Measurements from ENCODE around the gene FUNDC2. TPM values are rescaled to one million over a fixed set of nuclear protein-coding genes. Genes with fewer than 3 reads are reported as not detected.

The FUNDC2 gene
- total RNA-seq, 1 experiment from 2014 or later, result 80.7 TPM

DNA sequence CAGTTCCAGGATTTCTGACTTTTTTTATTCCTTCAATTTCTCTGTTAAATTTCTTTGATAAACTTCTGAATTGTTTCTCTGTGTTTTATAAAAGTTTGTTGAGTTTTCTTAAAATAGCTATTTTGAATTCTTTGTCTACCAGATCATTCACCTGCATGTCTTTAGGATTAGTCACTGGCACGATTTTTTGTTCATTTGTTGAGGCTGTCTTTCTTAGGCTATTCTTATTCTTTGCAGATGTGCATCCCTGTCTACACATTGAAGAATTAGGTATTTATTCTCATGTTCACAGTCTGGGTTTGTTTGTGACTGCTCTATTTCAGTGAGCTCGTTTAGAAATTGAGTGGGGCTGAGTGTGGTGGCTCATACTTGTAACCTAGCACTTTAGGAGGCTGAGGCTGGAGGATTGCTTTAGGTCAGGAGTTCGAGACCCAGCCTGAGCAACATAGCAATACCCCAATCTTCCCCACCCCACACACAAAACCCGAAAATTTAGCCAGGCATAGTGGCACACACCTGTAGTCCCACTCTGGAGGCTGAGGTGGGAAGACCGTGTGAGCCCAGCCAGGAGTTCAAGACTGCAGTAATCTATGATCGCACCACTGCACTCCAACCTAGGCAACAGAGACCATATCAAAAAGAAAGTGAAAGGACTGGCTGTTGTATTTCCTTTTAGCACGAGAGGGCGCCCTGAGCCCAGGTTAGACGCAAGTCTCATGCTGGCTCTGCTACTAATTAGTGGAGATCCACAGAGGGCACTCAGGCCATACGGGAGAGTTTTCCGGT is 46.1 kb upstream of the FUNDC2 start:
- TF ChIP-seq EZH2 (IDR thresholded peaks at IDR 0.05; ENCODE audit: low read length, unreplicated experiment) (no peak), EZH2phosphoT487 (IDR thresholded peaks at IDR 0.05; ENCODE audit: borderline replicate concordance, low read length) (no peak)
- TF ChIP-seq, protein P1, sequence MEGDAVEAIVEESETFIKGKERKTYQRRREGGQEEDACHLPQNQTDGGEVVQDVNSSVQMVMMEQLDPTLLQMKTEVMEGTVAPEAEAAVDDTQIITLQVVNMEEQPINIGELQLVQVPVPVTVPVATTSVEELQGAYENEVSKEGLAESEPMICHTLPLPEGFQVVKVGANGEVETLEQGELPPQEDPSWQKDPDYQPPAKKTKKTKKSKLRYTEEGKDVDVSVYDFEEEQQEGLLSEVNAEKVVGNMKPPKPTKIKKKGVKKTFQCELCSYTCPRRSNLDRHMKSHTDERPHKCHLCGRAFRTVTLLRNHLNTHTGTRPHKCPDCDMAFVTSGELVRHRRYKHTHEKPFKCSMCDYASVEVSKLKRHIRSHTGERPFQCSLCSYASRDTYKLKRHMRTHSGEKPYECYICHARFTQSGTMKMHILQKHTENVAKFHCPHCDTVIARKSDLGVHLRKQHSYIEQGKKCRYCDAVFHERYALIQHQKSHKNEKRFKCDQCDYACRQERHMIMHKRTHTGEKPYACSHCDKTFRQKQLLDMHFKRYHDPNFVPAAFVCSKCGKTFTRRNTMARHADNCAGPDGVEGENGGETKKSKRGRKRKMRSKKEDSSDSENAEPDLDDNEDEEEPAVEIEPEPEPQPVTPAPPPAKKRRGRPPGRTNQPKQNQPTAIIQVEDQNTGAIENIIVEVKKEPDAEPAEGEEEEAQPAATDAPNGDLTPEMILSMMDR (conservative IDR thresholded peaks at IDR 0.05; ENCODE audit: low read depth, low read length), result peak; percentile 84
- ATAC-seq (peak; percentile 94), DNase-seq (peak; percentile 80)
- no peaks in the 10 kb centered on the region for H3K9me3 ChIP-seq (ENCODE audit: low read length)
- H3K9me2 ChIP-seq (replicated peaks; ENCODE audit: low read length), result no peaks in the 10 kb centered on the region
- peak overlapping the region; percentile 60 for H3K4me3 ChIP-seq (ENCODE audit: low read length)
- H3K27ac ChIP-seq (ENCODE audit: low read length), result no peak overlapping the region
- no peaks in the 10 kb centered on the region for H4K20me1 ChIP-seq (ENCODE audit: low read length)
- H3K79me2 ChIP-seq (ENCODE audit: low read length), result no peaks in the 10 kb centered on the region
- peak overlapping the region; percentile 77 for H3K4me2 ChIP-seq (ENCODE audit: low read length)
- BruUV-seq (replicated peaks), result no TSS peak
- no peak overlapping the region for H3K9ac ChIP-seq (ENCODE audit: low read length)
- no peaks in the 10 kb centered on the region for H3F3A ChIP-seq (ENCODE audit: low read length, unreplicated experiment)
- ChIA-PET CTCF (interaction anchor here (0.8 kb wide), 1 partner anchor 63 kb away, joined by 6 read pairs; no protein-coding TSS in a partner anchor), POLR2A (ENCODE audit: unreplicated experiment) (interaction anchor here (0.6 kb wide), 1 partner anchor 90 kb away, joined by 6 read pairs; no protein-coding TSS in a partner anchor)
- H3K4me1 ChIP-seq (ENCODE audit: insufficient read depth, low read length), result peaks cover 6% of the 10 kb centered on the region; the same call in 1 of the 2 replicates
- H3K27me3 ChIP-seq (ENCODE audit: low read length), result no peaks in the 10 kb centered on the region
- H2AFZ ChIP-seq (ENCODE audit: low read length), result peak overlapping the region; percentile 71
- intact Hi-C loops (cut with micrococcal nuclease), result loop anchor here (1.0 to 10.0 kb wide), 5 partner anchors 62 to 194 kb away; no protein-coding TSS in a partner anchor
- no peaks in the 10 kb centered on the region for H3K36me3 ChIP-seq (ENCODE audit: low read depth, low read length)

DNA sequence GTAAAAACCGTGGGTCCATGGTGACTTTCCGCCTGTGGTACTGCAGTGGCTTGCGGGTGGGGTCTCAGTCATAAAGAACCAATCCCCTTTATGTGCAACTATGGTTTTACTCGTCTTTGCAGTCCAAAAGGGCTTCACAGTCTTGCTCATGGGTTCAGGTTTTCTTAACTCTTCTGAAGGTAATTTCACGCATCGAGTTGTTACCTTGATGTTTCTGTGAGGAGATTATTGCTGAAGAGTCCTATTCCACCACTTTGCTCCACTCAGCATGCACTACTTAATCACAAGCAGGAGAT is 45.6 kb upstream of the FUNDC2 start:
- no peak for TF ChIP-seq EZH2phosphoT487 (IDR thresholded peaks at IDR 0.05; ENCODE audit: borderline replicate concordance, low read length)
- no peak for TF ChIP-seq EZH2 (IDR thresholded peaks at IDR 0.05; ENCODE audit: low read length, unreplicated experiment)
- TF ChIP-seq, protein P1 (conservative IDR thresholded peaks at IDR 0.05; ENCODE audit: low read depth, low read length), result no peak
- H3K4me3 ChIP-seq (ENCODE audit: low read length), result peak overlapping the region; percentile 60
- peak overlapping the region; percentile 77 for H3K4me2 ChIP-seq (ENCODE audit: low read length)
- peaks cover 6% of the 10 kb centered on the region; the same call in 1 of the 2 replicates for H3K4me1 ChIP-seq (ENCODE audit: insufficient read depth, low read length)
- no peaks in the 10 kb centered on the region for H3F3A ChIP-seq (ENCODE audit: low read length, unreplicated experiment)
- no peak overlapping the region for H3K9ac ChIP-seq (ENCODE audit: low read length)
- H4K20me1 ChIP-seq (ENCODE audit: low read length), result no peaks in the 10 kb centered on the region
- BruUV-seq (replicated peaks), result no TSS peak
- no peaks in the 10 kb centered on the region for H3K9me3 ChIP-seq (ENCODE audit: low read length)
- DNase-seq, result no peak
- H3K9me2 ChIP-seq (replicated peaks; ENCODE audit: low read length), result no peaks in the 10 kb centered on the region
- H3K27ac ChIP-seq (ENCODE audit: low read length), result no peak overlapping the region
- peak; percentile 35; the same call in 1 of the 2 replicates for ATAC-seq
- H2AFZ ChIP-seq (ENCODE audit: low read length), result peak overlapping the region; percentile 71
- POLR2A ChIA-PET (ENCODE audit: unreplicated experiment), result interaction anchor here (0.6 kb wide), 1 partner anchor 90 kb away, joined by 6 read pairs; no protein-coding TSS in a partner anchor
- intact Hi-C loops (cut with micrococcal nuclease), result loop anchor here (1.0 to 10.0 kb wide), 3 partner anchors 76 to 194 kb away; no protein-coding TSS in a partner anchor
- H3K36me3 ChIP-seq (ENCODE audit: low read depth, low read length), result no peaks in the 10 kb centered on the region
- CTCF ChIA-PET, result no interaction called here
- H3K27me3 ChIP-seq (ENCODE audit: low read length), result no peaks in the 10 kb centered on the region
- no peaks in the 10 kb centered on the region for H3K79me2 ChIP-seq (ENCODE audit: low read length)

Data from PC-3 (cell line).